ENCODE data around the gene MAP3K6. TPM values are rescaled to one million over a fixed set of nuclear protein-coding genes. Genes with fewer than 3 reads are reported as not detected.

MAP3K6 gene
- total RNA-seq, 4 donors from 2014 or later: 31.1 to 64.3 (median 54.3) TPM

- TF ChIP-seq POLR2AphosphoS5 (IDR thresholded peaks at IDR 0.05) (no peak), CTCF (IDR thresholded peaks at IDR 0.05) (no peak), POLR2A (IDR thresholded peaks at IDR 0.05) (no peak), EP300 (IDR thresholded peaks at IDR 0.05) (no peak)
- no peak for ATAC-seq
- H3K4me1 ChIP-seq: peaks cover 0 to 48% (median 10%) of the 10 kb centered on the region in 3 donors
- no peaks in the 10 kb centered on the region for H3K27me3 ChIP-seq
- WGBS, 2 donors (ENCODE audit: low coverage in 1 of 2): no CpG with 5 or more reads among the region's 9 CpGs
- no peak overlapping the region for H3K4me3 ChIP-seq
- H3K36me3 ChIP-seq: peaks cover 0 to 100% of the 10 kb centered on the region in 2 donors
- no peaks in the 10 kb centered on the region for H3K9me3 ChIP-seq
- H3K27ac ChIP-seq: no peak overlapping the region
These were observed 7.0 kb downstream of the MAP3K6 start for GRCh38 chr1:27359822-27360158.

- peaks cover 0 to 40% (median 3%) of the 10 kb centered on the region in 3 donors for H3K4me1 ChIP-seq
- no peak overlapping the region for H3K27ac ChIP-seq
- H3K9me3 ChIP-seq: no peaks in the 10 kb centered on the region
- no peak overlapping the region for H3K4me3 ChIP-seq
- TF ChIP-seq EP300 (IDR thresholded peaks at IDR 0.05) (no peak), POLR2AphosphoS5 (IDR thresholded peaks at IDR 0.05) (no peak), CTCF (IDR thresholded peaks at IDR 0.05) (no peak), POLR2A (IDR thresholded peaks at IDR 0.05) (no peak)
- 95 to 96% methylated on average over 3 to 5 of the region's 5 CpGs for WGBS, 2 donors (ENCODE audit: low coverage in 1 of 2)
- H3K27me3 ChIP-seq: no peaks in the 10 kb centered on the region
- H3K36me3 ChIP-seq: peaks cover 0 to 100% of the 10 kb centered on the region in 2 donors
- ATAC-seq: no peak
These were observed 7.8 kb downstream of the MAP3K6 start for GRCh38 chr1:27358928-27359313.

- H3K36me3 ChIP-seq: peaks cover 0 to 100% of the 10 kb centered on the region in 2 donors
These were observed 8.5 kb downstream of the MAP3K6 start for GRCh38 chr1:27358038-27358927.

DNA sequence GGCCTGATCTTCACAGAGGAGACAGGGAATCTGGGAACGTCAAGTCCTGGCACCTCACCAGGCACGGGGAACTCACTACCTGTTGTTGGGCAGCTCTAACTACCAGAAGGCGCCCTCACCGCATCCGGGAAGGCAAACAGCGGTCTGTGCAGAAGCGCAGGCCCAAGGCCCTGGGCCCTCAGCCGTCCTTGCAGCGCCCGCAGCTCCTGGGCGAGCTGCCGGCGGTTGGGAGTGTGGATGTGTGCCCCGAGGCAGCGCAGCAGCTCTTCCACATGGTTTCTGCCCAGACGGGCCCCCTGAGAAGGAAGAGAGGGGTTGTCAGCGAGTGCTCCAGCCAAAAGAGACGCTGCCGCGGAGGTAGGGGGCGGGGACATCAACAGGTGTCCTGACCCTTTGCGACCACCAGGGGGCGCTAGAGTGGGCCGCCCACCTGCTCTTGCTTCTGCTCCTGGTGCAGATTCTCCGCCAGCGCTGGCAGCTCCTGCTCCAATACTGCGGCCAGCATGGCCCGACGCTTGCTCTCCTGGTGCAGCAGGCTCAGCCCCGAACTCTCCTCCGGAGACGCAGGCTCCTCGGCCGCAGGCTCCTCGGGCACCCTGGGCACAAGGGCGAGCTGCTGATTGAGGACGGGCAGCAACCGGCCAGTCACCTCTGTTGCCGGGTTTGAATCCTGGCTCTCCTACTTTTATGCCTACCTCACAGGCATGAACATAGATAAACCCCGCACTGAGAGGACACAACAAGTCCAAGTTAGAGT, 9.3 kb downstream of the MAP3K6 start:
- WGBS, 2 donors (ENCODE audit: low coverage in 1 of 2): 71% methylated on average over 1 of the region's 40 CpGs; no CpG with 5 or more reads in 1 of the 2 donors
- ATAC-seq: peak; percentile 80
- Histone ChIP-seq H3K4me1 (peaks cover 0 to 30% (median 3%) of the 10 kb centered on the region in 3 donors), H3K4me3 (peak overlapping the region in 1 of 2 donors; percentile 24), H3K27me3 (no peaks in the 10 kb centered on the region), H3K27ac (peak overlapping the region in 3 of 4 donors; percentile 33 to 41 (median 37)), H3K9me3 (no peaks in the 10 kb centered on the region), H3K36me3 (peaks cover 0 to 99% of the 10 kb centered on the region in 2 donors)
- TF ChIP-seq CTCF (IDR thresholded peaks at IDR 0.05) (peak in 3 of 4 experiments; percentile 97 to 98 (median 98)), EP300 (IDR thresholded peaks at IDR 0.05) (no peak), POLR2AphosphoS5 (IDR thresholded peaks at IDR 0.05) (peak; percentile 19), POLR2A (IDR thresholded peaks at IDR 0.05) (no peak)

More at GRCh38 chr1:27358038-27358927, 8.5 kb downstream of the MAP3K6 start:
- Histone ChIP-seq H3K9me3 (no peaks in the 10 kb centered on the region), H3K27ac (no peak overlapping the region), H3K4me3 (no peak overlapping the region), H3K4me1 (peaks cover 0 to 33% (median 3%) of the 10 kb centered on the region in 3 donors), H3K27me3 (no peaks in the 10 kb centered on the region)
- 84 to 96% methylated on average over 3 to 9 of the region's 21 CpGs for WGBS, 2 donors (ENCODE audit: low coverage in 1 of 2)
- TF ChIP-seq POLR2A (IDR thresholded peaks at IDR 0.05): no peak
- no peak for TF ChIP-seq POLR2AphosphoS5 (IDR thresholded peaks at IDR 0.05)
- TF ChIP-seq CTCF (IDR thresholded peaks at IDR 0.05): no peak
- TF ChIP-seq EP300 (IDR thresholded peaks at IDR 0.05): no peak
- ATAC-seq: no peak
